IMR-90 (cell line): Measurements from ENCODE around the gene MRPL34. TPM values are rescaled to one million over a fixed set of nuclear protein-coding genes. Genes with fewer than 3 reads are reported as not detected.
A peak's percentile ranks its signal among the peaks of the same experiment; 100 is the strongest.

ENCODE experiments used
- ATAC-seq: fragments of 200-7000 bp; cut with Tn5 transposase; 2 replicates; pipeline ENCODE4 v1.9.1; 2020; ENCODE audit warnings: low read depth, mild to moderate bottlenecking, moderate library complexity
- BruUV-seq: library from RNA; stranded (reverse); fragments of 400-500 nt; replicated peaks from 2 replicates; lab custom pipeline; 2021; lab: Mats Ljungman, UMichigan
- CTCF ChIA-PET: fragments of 300-600 bp; formaldehyde crosslinking; extraction: SDS; loops from one replicate; lab custom pipeline; 2021; ENCODE audit warnings: antibody characterized with exemption; lab: Yijun Ruan, JAX
- POLR2A ChIA-PET: fragments of 300-600 bp; sonication (Branson Sonifier 250); formaldehyde crosslinking; loops from one replicate; lab custom pipeline; 2022; ENCODE audit warnings: antibody characterized with exemption; ENCODE audit not compliant: unreplicated experiment; lab: Charles Lee
- DNase-seq: peaks from one replicate; pipeline ENCODE4 v3.0.0; 2013
- H2AFZ ChIP-seq: replicated peaks from 2 replicates; pipeline ENCODE3; 2013; ENCODE audit warnings: low read length, mild to moderate bottlenecking; ENCODE audit not compliant: poor library complexity
- H2AK5ac ChIP-seq: 2 replicates; pipeline ENCODE4 v1.6.1; 2013; ENCODE audit warnings: low read depth, low read length, inconsistent platforms
- H2AK9ac ChIP-seq: replicated peaks from 2 replicates; pipeline ENCODE3; 2013; ENCODE audit warnings: mild to moderate bottlenecking, low read depth, low read length, moderate library complexity; ENCODE audit not compliant: poor library complexity
- H2BK120ac ChIP-seq: 2 replicates; pipeline ENCODE4 v1.6.1; 2013; ENCODE audit warnings: low read depth, low read length, inconsistent platforms
- H2BK15ac ChIP-seq: 3 replicates; pipeline ENCODE4 v1.6.1; 2013; ENCODE audit warnings: low read depth, low read length, inconsistent platforms
- H2BK20ac ChIP-seq: 2 replicates; pipeline ENCODE4 v1.6.1; 2013; ENCODE audit warnings: low read depth, mild to moderate bottlenecking, inconsistent platforms, low read length, moderate library complexity
- H2BK5ac ChIP-seq: 2 replicates; pipeline ENCODE4 v1.6.1; 2013; ENCODE audit warnings: mild to moderate bottlenecking, low read depth, low read length, inconsistent platforms; ENCODE audit not compliant: poor library complexity, severe bottlenecking
- H3K14ac ChIP-seq: replicated peaks from 2 replicates; pipeline ENCODE4 v1.6.1; 2013; ENCODE audit warnings: low read depth, low read length, inconsistent platforms
- H3K18ac ChIP-seq: 2 replicates; pipeline ENCODE4 v1.6.1; 2013; ENCODE audit warnings: low read depth, low read length, control low read depth
- H3K23ac ChIP-seq: 2 replicates; pipeline ENCODE4 v1.6.1; 2013; ENCODE audit warnings: low read depth, low read length, inconsistent platforms
- H3K27ac ChIP-seq: 2 replicates; pipeline ENCODE4 v1.5.1; 2013; ENCODE audit warnings: mild to moderate bottlenecking, control low read depth, low read length; ENCODE audit not compliant: insufficient read depth
- H3K27me3 ChIP-seq: 2 replicates; pipeline ENCODE4 v1.6.1; 2013; ENCODE audit warnings: low read length; ENCODE audit not compliant: control insufficient read depth, insufficient read depth
- H3K36me3 ChIP-seq: 2 replicates; pipeline ENCODE4 v1.6.1; 2013; ENCODE audit warnings: low read length, mixed read lengths; ENCODE audit not compliant: control insufficient read depth, insufficient read depth
- H3K4ac ChIP-seq: 2 replicates; pipeline ENCODE4 v1.6.1; 2013; ENCODE audit warnings: low read depth, low read length, inconsistent platforms
- H3K4me1 ChIP-seq: 2 replicates; pipeline ENCODE4 v1.6.1; 2013; ENCODE audit warnings: low read length, mixed read lengths; ENCODE audit not compliant: control insufficient read depth, insufficient read depth
- H3K4me2 ChIP-seq: 2 replicates; pipeline ENCODE4 v1.6.1; 2013; ENCODE audit warnings: low read depth, mild to moderate bottlenecking, control low read depth, low read length, moderate library complexity
- H3K4me3 ChIP-seq: 2 replicates; pipeline ENCODE4 v1.5.1; 2013; ENCODE audit warnings: low read depth, mild to moderate bottlenecking, control low read depth, low read length, moderate library complexity; ENCODE audit not compliant: insufficient read depth
- H3K56ac ChIP-seq: 2 replicates; pipeline ENCODE4 v1.6.1; 2013; ENCODE audit warnings: low read length, inconsistent platforms; ENCODE audit not compliant: insufficient read depth; ENCODE audit errors: extremely low read depth
- H3K79me1 ChIP-seq, 2 experiments: 2 replicates each; pipeline ENCODE4 v1.6.1; 2013; ENCODE audit warnings: low read length in 2 of 2, inconsistent platforms in 1 of 2, low read depth in 1 of 2
- H3K9ac ChIP-seq: 2 replicates; pipeline ENCODE4 v1.6.1; 2013; ENCODE audit warnings: low read depth, low read length, control low read depth
- H3K9me1 ChIP-seq: 2 replicates; pipeline ENCODE4 v1.6.1; 2013; ENCODE audit warnings: low read length, inconsistent platforms; ENCODE audit not compliant: insufficient read depth
- H3K9me3 ChIP-seq: 2 replicates; pipeline ENCODE4 v1.6.1; 2013; ENCODE audit warnings: low read length; ENCODE audit not compliant: control insufficient read depth, insufficient read depth
- H4K20me1 ChIP-seq: 2 replicates; pipeline ENCODE4 v1.6.1; 2013; ENCODE audit warnings: low read length, inconsistent platforms; ENCODE audit not compliant: insufficient read depth
- H4K5ac ChIP-seq: 2 replicates; pipeline ENCODE4 v1.6.1; 2013; ENCODE audit warnings: mild to moderate bottlenecking, low read depth, low read length, control low read depth
- H4K8ac ChIP-seq, 2 experiments: 2 replicates each; pipeline ENCODE4 v1.6.1; 2013; ENCODE audit warnings: low read depth in 2 of 2, low read length in 2 of 2, control low read depth in 1 of 2, inconsistent platforms in 1 of 2
- H4K91ac ChIP-seq: 2 replicates; pipeline ENCODE4 v1.6.1; 2013; ENCODE audit warnings: low read depth, low read length, inconsistent platforms; ENCODE audit not compliant: insufficient read depth
- FOS ChIP-seq: fragments of 150-350 bp; IDR thresholded peaks from 2 replicates; pipeline ENCODE4 v1.6.1; 2016; ENCODE audit warnings: low read depth, low read length
- POLR2A ChIP-seq: IDR thresholded peaks from 2 replicates; pipeline ENCODE4 v1.6.1; 2012; ENCODE audit warnings: mild to moderate bottlenecking, low read depth, low read length
- WGBS, 2 experiments: methylation state at CpG; one replicate each; pipeline versions ENCODE4 v1.1.5 to v1.1.7; 2013; ENCODE audit warnings: missing lambda C conversion rate in 2 of 2; ENCODE audit not compliant: insufficient read length in 1 of 2; ENCODE audit errors: extremely low coverage in 2 of 2; 5-methylcytosine and 5-hydroxymethylcytosine counted together
- dilution Hi-C: fragments of 300-500 bp; cut with HindIII; formaldehyde crosslinking; loops from one replicate; pipeline ENCODE4 v1.14.3; 2018; ENCODE audit warnings: low sequenced_read_pairs; ENCODE audit not compliant: unreplicated experiment
- in situ Hi-C: fragments of 300-500 bp; cut with MboI; formaldehyde crosslinking; loops from 3 replicates; pipeline ENCODE4 v1.14.3; 2019; ENCODE audit warnings: low sequenced_read_pairs, inconsistent platforms, mixed read lengths
- intact Hi-C: fragments of 100-400 bp; cut with micrococcal nuclease; formaldehyde crosslinking; loops from 2 replicates; pipeline ENCODE4 v1.10.0; 2022
- polyA plus RNA-seq, 3 experiments: library from polyadenylated mRNA; depleted of rRNA; stranded (reverse); fragments of >200 nt; gene quantifications; 2 replicates each; pipeline ENCODE4 v1.2.3, GENCODE V29; 2012; ENCODE audit warnings: low replicate concordance in 1 of 3
- total RNA-seq: library from RNA; depleted of rRNA; stranded (reverse); fragments of >200 nt; gene quantifications from 2 replicates; pipeline ENCODE4 v1.2.3, GENCODE V29; 2012

The MRPL34 gene
- total and polyA plus RNA-seq, 2 of the 4 experiments (the other 2 are of a cell fraction) = 7.3 to 37.0 TPM

DNA sequence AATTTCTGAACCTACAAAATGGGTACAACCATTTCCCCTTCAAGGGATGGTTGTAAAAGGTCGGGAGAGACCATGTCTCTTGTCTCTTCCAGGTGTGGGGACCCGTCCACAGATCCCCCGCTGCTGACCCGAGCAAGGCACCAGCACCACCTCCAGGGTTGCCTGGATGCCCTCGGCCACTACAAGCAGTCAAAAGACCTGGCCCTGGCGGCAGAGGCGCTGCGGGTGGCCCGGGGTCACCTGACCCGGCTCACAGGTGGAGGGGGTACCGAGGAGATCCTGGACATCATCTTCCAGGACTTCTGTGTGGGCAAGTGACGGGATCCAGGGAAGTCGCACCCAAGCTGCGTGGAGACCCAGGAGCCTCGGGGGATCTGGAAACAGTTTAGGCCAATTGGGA is 35.7 kb downstream of the MRPL34 start:
- ChIA-PET POLR2A (no interaction called here), CTCF (no interaction called here)
- Histone ChIP-seq H3K27ac (no peak overlapping the region), H3K56ac (no peak overlapping the region), H2BK120ac (no peak overlapping the region), H2BK5ac (no peak overlapping the region), H3K36me3 (peaks cover 5% of the 10 kb centered on the region; the same call in 1 of the 2 replicates), H3K9me1 (no peaks in the 10 kb centered on the region), H3K4ac (no peak overlapping the region), H4K91ac (no peak overlapping the region), H3K4me3 (no peak overlapping the region), H2BK15ac (no peak overlapping the region), H2AK5ac (no peak overlapping the region), H3K23ac (no peak overlapping the region), H3K9me3 (no peaks in the 10 kb centered on the region), H3K4me1 (peaks cover 4% of the 10 kb centered on the region), H2AK9ac (no peak overlapping the region), H2AFZ (no peak overlapping the region), H3K4me2 (no peak overlapping the region), H3K9ac (no peak overlapping the region), H4K8ac (no peak overlapping the region), H3K14ac (no peak overlapping the region), H3K79me1 (peaks cover 7 to 15% of the 10 kb centered on the region in 2 experiments; a peak in 3 of 4 replicates), H3K27me3 (no peaks in the 10 kb centered on the region), H2BK20ac (no peak overlapping the region), H4K20me1 (no peaks in the 10 kb centered on the region), H3K18ac (no peak overlapping the region), H4K5ac (no peak overlapping the region)
- TF ChIP-seq POLR2A (no peak), FOS (no peak)
- TSS peak; percentile 64 for BruUV-seq
- DNase-seq = no peak
- intact Hi-C loops = no loop called here
- dilution Hi-C loops = no loop called here
- 93% methylated on average over 11 of the region's 15 CpGs; no CpG with 5 or more reads in 1 of the 2 experiments for WGBS, 2 experiments
- no peak for ATAC-seq
- in situ Hi-C loops = no loop called here
